ENCODE measurements around the gene CLCN2.

- TF ChIP-seq EZH2 (IDR thresholded peaks at IDR 0.05; ENCODE audit: borderline replicate concordance, low read length) (no peak), CTCF (IDR thresholded peaks at IDR 0.05; ENCODE audit: low read length) (no peak)
Observed at GRCh38 chr3:184300378-184300720, 61.1 kb downstream of the CLCN2 start.

Data from OCI-LY1 (cell line).